C4-2B (cell line): Measurements from ENCODE around the gene FAF1.

Experiments used
- ZFX ChIP-seq: fragments of 450-650 bp; IDR thresholded peaks from 2 replicates; pipeline ENCODE4 v1.6.1; 2017
- TF ChIP-seq, protein P1 (sequence below): fragments of 450-650 bp; conservative IDR thresholded peaks from 2 replicates; pipeline ENCODE4 v1.5.1; 2017; ENCODE audit warnings: mild to moderate bottlenecking

DNA sequence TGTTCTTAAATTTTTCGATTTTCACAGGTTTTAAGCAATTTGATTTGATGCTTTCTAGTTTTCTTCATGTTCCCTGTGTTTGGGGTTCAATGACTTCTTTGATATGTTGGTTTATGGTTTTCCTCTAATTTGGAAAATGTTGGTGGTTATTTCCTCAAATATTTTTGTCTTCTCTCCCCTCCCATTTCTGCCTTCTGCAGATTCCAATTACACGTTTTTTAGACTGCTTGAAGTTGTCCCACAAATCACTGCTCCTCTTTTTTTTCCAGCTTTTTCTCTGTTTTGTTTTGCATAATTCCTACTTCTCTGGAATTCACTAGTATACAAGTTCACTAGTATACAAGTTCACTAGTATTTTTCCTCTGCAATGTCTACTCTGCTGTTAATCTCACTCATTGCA, 61.3 kb downstream of the FAF1 start:
- TF ChIP-seq, protein P1, sequence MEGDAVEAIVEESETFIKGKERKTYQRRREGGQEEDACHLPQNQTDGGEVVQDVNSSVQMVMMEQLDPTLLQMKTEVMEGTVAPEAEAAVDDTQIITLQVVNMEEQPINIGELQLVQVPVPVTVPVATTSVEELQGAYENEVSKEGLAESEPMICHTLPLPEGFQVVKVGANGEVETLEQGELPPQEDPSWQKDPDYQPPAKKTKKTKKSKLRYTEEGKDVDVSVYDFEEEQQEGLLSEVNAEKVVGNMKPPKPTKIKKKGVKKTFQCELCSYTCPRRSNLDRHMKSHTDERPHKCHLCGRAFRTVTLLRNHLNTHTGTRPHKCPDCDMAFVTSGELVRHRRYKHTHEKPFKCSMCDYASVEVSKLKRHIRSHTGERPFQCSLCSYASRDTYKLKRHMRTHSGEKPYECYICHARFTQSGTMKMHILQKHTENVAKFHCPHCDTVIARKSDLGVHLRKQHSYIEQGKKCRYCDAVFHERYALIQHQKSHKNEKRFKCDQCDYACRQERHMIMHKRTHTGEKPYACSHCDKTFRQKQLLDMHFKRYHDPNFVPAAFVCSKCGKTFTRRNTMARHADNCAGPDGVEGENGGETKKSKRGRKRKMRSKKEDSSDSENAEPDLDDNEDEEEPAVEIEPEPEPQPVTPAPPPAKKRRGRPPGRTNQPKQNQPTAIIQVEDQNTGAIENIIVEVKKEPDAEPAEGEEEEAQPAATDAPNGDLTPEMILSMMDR: no peak
- no peak for TF ChIP-seq ZFX
